Adrenal gland (tissue), 5 donors: ENCODE data around the gene ZMAT5.

Experiments
- POLR2A ChIP-seq, 2 donors: fragments of 450-650 bp; IDR thresholded peaks; one replicate each; pipeline ENCODE4 v1.6.1; 2017; ENCODE audit warnings: antibody characterized with exemption in 2 of 2, mild to moderate bottlenecking in 2 of 2, moderate library complexity in 1 of 2
- TF ChIP-seq, protein P1 (sequence below), 6 experiments: fragments of 450-650 bp in 4 of 6; fragments of 200-600 bp in 2 of 6; sonication (generic) in 1 of 6; IDR thresholded peaks; 1 replicate in 5 of 6; 2 replicates in 1 of 6; pipeline versions ENCODE4 v1.5.1 to v1.8.0; 2016 to 2021; ENCODE audit warnings: antibody characterized with exemption in 6 of 6, mild to moderate bottlenecking in 2 of 6, moderate library complexity in 1 of 6
- donor health status: DM: no; HTN: no; CAD: no.

DNA sequence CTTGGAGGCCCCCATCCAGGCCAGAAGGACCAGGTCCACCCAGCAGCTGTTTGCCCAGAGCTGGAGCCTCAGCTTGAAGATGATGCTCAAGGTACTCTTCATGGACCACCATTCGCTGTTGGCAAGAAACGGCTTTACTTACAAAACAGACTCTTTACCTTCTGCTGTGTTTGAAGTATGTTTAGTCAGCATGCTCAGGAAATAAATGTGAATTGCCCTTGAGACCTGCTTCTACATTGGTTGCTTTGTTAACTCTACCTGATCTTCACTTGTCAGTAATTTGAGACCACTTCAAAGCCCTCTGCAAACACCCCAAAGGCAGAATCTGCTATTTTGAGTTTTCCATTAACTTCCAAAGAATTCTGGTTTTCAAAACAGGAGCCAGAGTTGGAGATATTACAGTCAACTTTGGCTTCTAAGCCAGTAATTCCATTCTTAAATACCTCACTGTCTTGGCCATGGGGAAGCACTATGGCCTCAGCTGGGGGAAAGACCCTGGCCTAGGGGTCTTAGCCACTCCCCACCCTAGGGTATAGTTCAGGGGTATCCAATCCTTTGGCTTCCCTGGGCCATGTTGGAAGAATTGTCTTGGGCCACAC is 3.0 kb upstream of the ZMAT5 start:
- TF ChIP-seq, protein P1, sequence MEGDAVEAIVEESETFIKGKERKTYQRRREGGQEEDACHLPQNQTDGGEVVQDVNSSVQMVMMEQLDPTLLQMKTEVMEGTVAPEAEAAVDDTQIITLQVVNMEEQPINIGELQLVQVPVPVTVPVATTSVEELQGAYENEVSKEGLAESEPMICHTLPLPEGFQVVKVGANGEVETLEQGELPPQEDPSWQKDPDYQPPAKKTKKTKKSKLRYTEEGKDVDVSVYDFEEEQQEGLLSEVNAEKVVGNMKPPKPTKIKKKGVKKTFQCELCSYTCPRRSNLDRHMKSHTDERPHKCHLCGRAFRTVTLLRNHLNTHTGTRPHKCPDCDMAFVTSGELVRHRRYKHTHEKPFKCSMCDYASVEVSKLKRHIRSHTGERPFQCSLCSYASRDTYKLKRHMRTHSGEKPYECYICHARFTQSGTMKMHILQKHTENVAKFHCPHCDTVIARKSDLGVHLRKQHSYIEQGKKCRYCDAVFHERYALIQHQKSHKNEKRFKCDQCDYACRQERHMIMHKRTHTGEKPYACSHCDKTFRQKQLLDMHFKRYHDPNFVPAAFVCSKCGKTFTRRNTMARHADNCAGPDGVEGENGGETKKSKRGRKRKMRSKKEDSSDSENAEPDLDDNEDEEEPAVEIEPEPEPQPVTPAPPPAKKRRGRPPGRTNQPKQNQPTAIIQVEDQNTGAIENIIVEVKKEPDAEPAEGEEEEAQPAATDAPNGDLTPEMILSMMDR (IDR thresholded peaks at IDR 0.05) = no peak
- no peak for TF ChIP-seq POLR2A (IDR thresholded peaks at IDR 0.05)
